ENCODE data around the gene IL12RB1. TPM values are rescaled to one million over a fixed set of nuclear protein-coding genes. Genes with fewer than 3 reads are reported as not detected.

IL12RB1 gene
- total and polyA plus RNA-seq, 2 of the 8 experiments (the other 6 are each of a cell fraction or from before 2014, with no cell fraction given), result 0.03 TPM; not detected in 1

DNA sequence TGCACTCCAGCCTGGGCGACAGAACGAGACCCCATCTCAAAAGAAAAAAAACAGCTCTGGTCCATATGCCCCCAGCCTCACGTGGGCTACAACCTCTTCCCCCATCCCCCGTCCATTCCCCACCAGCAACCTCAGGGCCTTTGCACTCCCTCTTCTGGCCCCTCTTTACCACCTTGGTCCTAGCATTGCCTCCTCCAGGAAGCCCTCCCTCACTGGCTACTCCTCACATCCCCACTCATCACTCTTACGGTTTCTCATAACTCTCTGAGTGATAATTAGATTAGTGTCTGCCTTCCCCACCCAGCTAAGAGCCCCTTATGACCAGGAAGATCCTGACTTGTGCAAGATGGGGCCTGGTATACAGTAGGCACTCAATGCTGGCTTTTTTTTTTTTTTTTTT is 30.8 kb downstream of the IL12RB1 start (continued):
- TF ChIP-seq, protein P1, sequence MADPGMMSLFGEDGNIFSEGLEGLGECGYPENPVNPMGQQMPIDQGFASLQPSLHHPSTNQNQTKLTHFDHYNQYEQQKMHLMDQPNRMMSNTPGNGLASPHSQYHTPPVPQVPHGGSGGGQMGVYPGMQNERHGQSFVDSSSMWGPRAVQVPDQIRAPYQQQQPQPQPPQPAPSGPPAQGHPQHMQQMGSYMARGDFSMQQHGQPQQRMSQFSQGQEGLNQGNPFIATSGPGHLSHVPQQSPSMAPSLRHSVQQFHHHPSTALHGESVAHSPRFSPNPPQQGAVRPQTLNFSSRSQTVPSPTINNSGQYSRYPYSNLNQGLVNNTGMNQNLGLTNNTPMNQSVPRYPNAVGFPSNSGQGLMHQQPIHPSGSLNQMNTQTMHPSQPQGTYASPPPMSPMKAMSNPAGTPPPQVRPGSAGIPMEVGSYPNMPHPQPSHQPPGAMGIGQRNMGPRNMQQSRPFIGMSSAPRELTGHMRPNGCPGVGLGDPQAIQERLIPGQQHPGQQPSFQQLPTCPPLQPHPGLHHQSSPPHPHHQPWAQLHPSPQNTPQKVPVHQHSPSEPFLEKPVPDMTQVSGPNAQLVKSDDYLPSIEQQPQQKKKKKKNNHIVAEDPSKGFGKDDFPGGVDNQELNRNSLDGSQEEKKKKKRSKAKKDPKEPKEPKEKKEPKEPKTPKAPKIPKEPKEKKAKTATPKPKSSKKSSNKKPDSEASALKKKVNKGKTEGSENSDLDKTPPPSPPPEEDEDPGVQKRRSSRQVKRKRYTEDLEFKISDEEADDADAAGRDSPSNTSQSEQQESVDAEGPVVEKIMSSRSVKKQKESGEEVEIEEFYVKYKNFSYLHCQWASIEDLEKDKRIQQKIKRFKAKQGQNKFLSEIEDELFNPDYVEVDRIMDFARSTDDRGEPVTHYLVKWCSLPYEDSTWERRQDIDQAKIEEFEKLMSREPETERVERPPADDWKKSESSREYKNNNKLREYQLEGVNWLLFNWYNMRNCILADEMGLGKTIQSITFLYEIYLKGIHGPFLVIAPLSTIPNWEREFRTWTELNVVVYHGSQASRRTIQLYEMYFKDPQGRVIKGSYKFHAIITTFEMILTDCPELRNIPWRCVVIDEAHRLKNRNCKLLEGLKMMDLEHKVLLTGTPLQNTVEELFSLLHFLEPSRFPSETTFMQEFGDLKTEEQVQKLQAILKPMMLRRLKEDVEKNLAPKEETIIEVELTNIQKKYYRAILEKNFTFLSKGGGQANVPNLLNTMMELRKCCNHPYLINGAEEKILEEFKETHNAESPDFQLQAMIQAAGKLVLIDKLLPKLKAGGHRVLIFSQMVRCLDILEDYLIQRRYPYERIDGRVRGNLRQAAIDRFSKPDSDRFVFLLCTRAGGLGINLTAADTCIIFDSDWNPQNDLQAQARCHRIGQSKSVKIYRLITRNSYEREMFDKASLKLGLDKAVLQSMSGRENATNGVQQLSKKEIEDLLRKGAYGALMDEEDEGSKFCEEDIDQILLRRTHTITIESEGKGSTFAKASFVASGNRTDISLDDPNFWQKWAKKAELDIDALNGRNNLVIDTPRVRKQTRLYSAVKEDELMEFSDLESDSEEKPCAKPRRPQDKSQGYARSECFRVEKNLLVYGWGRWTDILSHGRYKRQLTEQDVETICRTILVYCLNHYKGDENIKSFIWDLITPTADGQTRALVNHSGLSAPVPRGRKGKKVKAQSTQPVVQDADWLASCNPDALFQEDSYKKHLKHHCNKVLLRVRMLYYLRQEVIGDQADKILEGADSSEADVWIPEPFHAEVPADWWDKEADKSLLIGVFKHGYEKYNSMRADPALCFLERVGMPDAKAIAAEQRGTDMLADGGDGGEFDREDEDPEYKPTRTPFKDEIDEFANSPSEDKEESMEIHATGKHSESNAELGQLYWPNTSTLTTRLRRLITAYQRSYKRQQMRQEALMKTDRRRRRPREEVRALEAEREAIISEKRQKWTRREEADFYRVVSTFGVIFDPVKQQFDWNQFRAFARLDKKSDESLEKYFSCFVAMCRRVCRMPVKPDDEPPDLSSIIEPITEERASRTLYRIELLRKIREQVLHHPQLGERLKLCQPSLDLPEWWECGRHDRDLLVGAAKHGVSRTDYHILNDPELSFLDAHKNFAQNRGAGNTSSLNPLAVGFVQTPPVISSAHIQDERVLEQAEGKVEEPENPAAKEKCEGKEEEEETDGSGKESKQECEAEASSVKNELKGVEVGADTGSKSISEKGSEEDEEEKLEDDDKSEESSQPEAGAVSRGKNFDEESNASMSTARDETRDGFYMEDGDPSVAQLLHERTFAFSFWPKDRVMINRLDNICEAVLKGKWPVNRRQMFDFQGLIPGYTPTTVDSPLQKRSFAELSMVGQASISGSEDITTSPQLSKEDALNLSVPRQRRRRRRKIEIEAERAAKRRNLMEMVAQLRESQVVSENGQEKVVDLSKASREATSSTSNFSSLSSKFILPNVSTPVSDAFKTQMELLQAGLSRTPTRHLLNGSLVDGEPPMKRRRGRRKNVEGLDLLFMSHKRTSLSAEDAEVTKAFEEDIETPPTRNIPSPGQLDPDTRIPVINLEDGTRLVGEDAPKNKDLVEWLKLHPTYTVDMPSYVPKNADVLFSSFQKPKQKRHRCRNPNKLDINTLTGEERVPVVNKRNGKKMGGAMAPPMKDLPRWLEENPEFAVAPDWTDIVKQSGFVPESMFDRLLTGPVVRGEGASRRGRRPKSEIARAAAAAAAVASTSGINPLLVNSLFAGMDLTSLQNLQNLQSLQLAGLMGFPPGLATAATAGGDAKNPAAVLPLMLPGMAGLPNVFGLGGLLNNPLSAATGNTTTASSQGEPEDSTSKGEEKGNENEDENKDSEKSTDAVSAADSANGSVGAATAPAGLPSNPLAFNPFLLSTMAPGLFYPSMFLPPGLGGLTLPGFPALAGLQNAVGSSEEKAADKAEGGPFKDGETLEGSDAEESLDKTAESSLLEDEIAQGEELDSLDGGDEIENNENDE (IDR thresholded peaks at IDR 0.05; ENCODE audit: insufficient replicate concordance, low read length), result no peak
- TF ChIP-seq TEAD4 (IDR thresholded peaks at IDR 0.05; ENCODE audit: low read depth, low read length), result no peak
- TF ChIP-seq CHD2 (IDR thresholded peaks at IDR 0.05; ENCODE audit: low read length), result no peak
- no peak for TF ChIP-seq RXRA (IDR thresholded peaks at IDR 0.05; ENCODE audit: insufficient read depth, low read depth, low read length)
- TF ChIP-seq, protein P2, sequence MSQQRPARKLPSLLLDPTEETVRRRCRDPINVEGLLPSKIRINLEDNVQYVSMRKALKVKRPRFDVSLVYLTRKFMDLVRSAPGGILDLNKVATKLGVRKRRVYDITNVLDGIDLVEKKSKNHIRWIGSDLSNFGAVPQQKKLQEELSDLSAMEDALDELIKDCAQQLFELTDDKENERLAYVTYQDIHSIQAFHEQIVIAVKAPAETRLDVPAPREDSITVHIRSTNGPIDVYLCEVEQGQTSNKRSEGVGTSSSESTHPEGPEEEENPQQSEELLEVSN (IDR thresholded peaks at IDR 0.05), result no peak
- TF ChIP-seq RNF2 (IDR thresholded peaks at IDR 0.05; ENCODE audit: borderline replicate concordance, low read depth, low read length, missing control alignments, poor library complexity, severe bottlenecking), result no peak
- TF ChIP-seq KDM5A (IDR thresholded peaks at IDR 0.05; ENCODE audit: low read length), result no peak
- no peak for TF ChIP-seq YY1 (IDR thresholded peaks at IDR 0.05; ENCODE audit: low read depth, low read length)
- no peak for TF ChIP-seq CTBP2 (IDR thresholded peaks at IDR 0.05; ENCODE audit: borderline replicate concordance, insufficient read depth, insufficient read length, low read length)
- no peak for TF ChIP-seq RAD21 (IDR thresholded peaks at IDR 0.05 in 1 of 2, conservative IDR thresholded peaks at IDR 0.05 in 1 of 2; ENCODE audit: low read depth in 2 of 2, low read length in 2 of 2)
